Measurements from ENCODE around the gene GPM6B. TPM values are rescaled to one million over a fixed set of nuclear protein-coding genes. Genes with fewer than 3 reads are reported as not detected.

Gene GPM6B
- total RNA-seq, 2 experiments from 2014 or later = not detected

DNA sequence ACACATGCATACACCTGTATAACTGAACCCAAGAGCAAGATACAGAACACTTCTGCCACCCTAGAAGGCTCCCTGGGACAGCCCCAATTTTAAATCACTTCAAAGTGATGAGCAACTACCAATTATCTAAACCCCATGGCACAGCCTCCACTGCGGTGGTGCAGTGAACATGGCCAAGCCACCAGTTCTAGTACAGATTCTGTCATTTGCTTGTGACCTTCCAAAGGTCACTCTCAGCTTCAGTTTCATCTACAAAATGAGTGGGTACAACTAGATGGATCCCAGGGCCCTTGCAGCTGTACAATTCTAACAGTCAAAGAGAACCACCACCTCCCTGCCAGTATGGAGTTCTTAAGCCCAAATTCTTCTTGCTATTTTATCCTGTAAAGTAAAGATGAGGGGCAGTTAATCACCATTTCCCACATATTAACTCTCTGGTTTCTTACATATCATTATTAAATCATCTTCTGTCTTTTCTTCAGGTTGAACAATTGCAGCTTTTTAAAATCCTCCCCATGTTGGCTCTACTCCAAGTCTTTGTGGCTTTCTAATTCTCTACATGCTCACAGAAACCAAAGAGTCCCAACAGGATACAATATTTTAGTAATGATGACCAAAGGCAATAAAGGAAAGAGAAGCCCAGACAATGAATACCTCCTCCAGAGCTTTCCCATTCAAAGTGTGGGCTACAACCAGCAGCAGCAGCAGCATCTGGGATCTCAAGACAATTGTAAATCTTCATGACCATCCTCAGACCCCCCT is 39.0 kb upstream of the GPM6B start:
- Mint-ChIP-seq H3K27ac (no peak overlapping the region), H3K27me3 (peaks cover 4% of the 10 kb centered on the region), H3K4me1 (ENCODE audit: low read depth) (no peaks in the 10 kb centered on the region), H3K4me3 (no peak overlapping the region), H3K9me3 (no peaks in the 10 kb centered on the region), H3K36me3 (ENCODE audit: low read depth) (no peaks in the 10 kb centered on the region)
- ATAC-seq (no peak), DNase-seq (no peak)
- CTCF ChIA-PET = no interaction called here
- POLR2A ChIA-PET = no interaction called here
- TF ChIP-seq, protein P1, sequence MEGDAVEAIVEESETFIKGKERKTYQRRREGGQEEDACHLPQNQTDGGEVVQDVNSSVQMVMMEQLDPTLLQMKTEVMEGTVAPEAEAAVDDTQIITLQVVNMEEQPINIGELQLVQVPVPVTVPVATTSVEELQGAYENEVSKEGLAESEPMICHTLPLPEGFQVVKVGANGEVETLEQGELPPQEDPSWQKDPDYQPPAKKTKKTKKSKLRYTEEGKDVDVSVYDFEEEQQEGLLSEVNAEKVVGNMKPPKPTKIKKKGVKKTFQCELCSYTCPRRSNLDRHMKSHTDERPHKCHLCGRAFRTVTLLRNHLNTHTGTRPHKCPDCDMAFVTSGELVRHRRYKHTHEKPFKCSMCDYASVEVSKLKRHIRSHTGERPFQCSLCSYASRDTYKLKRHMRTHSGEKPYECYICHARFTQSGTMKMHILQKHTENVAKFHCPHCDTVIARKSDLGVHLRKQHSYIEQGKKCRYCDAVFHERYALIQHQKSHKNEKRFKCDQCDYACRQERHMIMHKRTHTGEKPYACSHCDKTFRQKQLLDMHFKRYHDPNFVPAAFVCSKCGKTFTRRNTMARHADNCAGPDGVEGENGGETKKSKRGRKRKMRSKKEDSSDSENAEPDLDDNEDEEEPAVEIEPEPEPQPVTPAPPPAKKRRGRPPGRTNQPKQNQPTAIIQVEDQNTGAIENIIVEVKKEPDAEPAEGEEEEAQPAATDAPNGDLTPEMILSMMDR (IDR thresholded peaks at IDR 0.05) = no peak
- intact Hi-C loops (cut with micrococcal nuclease) = no loop called here

DNA sequence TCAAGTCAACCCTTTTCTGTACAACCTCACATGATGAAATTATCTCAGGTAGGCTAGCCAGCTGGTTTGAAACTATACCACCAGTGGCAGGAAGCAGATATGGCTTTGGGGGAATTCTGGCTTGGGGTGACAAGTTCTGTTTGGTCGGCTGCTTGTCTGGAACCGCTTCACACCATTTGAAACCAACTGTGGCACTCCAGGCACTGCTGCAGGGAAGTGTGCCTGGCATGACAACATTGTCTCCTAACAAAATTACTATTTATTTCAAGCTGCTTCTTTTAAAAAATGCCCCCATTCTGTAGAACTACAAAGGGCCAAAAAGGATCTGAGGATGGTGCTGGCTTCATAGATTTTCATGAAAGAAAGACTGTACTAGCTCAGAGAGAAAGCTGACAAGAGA is 37.1 kb upstream of the GPM6B start:
- ATAC-seq = no peak
- Mint-ChIP-seq H3K4me3 (no peak overlapping the region), H3K36me3 (ENCODE audit: low read depth) (no peaks in the 10 kb centered on the region), H3K9me3 (no peaks in the 10 kb centered on the region), H3K4me1 (ENCODE audit: low read depth) (no peaks in the 10 kb centered on the region), H3K27me3 (peaks cover 2% of the 10 kb centered on the region), H3K27ac (no peak overlapping the region)
- DNase-seq = no peak
- POLR2A ChIA-PET = interaction anchor here (0.6 kb wide), 1 partner anchor 31 kb away, joined by 3 read pairs; no protein-coding TSS in a partner anchor
- intact Hi-C loops (cut with micrococcal nuclease) = no loop called here
- CTCF ChIA-PET = no interaction called here
- TF ChIP-seq, protein P1 (IDR thresholded peaks at IDR 0.05) = no peak

DNA sequence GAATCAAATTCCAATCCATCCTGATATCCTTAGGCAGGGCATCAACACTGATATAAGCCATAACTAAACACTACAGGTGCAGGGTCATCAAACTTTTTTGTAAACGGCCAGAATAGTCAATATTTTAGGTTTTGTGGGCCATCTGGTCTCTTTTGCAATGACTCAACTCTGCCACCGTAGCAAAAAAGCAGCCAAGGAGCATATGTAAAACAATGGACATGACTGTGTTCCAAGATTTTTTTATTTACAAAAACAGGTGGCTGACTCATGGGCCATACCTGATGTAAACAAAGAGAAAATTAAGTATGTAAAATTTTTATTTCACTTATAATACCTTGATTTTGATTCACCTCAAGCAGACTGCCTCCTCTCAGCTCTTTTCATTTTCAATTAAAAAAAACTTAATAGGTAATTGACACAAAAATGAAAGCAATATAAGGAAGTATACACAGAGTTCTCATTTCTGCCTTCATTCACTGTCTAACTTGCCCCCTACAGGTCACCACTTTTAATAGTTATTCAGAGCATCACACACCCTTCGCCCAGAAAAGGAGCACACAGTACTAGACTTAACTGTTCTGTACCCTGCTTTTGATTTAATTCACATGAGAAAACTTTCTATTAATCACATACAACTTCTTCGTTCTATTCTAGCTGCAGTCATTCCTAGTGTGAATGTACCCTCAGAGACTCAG is 35.3 kb upstream of the GPM6B start:
- H3K4me1 Mint-ChIP-seq (ENCODE audit: low read depth) = no peaks in the 10 kb centered on the region
- ChIA-PET POLR2A (no interaction called here), CTCF (no interaction called here)
- intact Hi-C loops (cut with micrococcal nuclease) = no loop called here
- no peaks in the 10 kb centered on the region for H3K36me3 Mint-ChIP-seq (ENCODE audit: low read depth)
- H3K27ac Mint-ChIP-seq = no peak overlapping the region
- no peak overlapping the region for H3K4me3 Mint-ChIP-seq
- no peak for ATAC-seq
- no peak for DNase-seq
- H3K9me3 Mint-ChIP-seq = no peaks in the 10 kb centered on the region
- no peaks in the 10 kb centered on the region for H3K27me3 Mint-ChIP-seq
- TF ChIP-seq, protein P1 (IDR thresholded peaks at IDR 0.05) = no peak

DNA sequence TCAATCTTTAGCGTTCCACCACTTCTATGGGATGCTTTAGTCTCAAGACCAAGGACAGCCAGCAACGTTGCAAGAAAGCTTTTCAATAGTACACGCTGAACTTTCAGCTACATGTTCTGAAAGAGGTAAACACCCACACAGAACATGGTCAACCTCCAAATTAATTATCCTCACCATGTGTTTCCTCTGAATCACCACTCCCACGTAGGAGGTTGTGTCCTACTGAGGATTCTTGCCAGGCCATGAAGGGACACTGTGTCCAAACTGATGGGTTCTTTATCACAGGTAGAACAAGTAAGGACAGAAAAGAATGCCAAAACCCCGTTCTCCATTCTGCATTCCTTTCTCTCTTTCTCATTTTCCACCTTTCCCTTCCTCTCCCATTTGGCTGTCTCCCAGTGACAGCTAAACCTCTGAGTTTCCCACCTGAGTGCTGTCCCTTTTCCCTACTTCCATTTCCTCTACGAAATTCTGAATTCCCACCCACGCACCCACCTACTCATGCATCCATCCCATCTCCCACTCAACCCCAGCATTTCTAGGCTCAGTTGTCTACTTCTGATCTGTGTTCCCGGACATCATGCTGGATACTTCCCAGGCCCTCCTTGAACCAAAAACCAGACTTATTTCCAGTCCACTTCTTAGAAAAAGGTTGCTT is 29.0 kb upstream of the GPM6B start:
- H3K4me1 Mint-ChIP-seq (ENCODE audit: low read depth) = peaks cover 4% of the 10 kb centered on the region
- no peak overlapping the region for H3K27ac Mint-ChIP-seq
- peaks cover 3% of the 10 kb centered on the region for H3K27me3 Mint-ChIP-seq
- ChIA-PET CTCF (no interaction called here), POLR2A (no interaction called here)
- TF ChIP-seq, protein P1 (IDR thresholded peaks at IDR 0.05) = no peak
- H3K9me3 Mint-ChIP-seq = no peaks in the 10 kb centered on the region
- DNase-seq (no peak), ATAC-seq (no peak)
- no peak overlapping the region for H3K4me3 Mint-ChIP-seq
- H3K36me3 Mint-ChIP-seq (ENCODE audit: low read depth) = no peaks in the 10 kb centered on the region
- intact Hi-C loops (cut with micrococcal nuclease) = no loop called here

Data from activated CD8-positive, alpha-beta T cell treated with anti-CD3 and anti-CD28 coated beads for 36 hours (primary cell).